HEK293 (cell line): Measurements from ENCODE around the gene CMYA5.

ENCODE experiments used
- CTCF ChIA-PET: fragments of 350-600 bp; formaldehyde crosslinking; extraction: SDS; loops from one replicate; lab custom pipeline; 2021; ENCODE audit warnings: antibody characterized with exemption; lab: Yijun Ruan, JAX
- POLR2A ChIA-PET: fragments of 300-600 bp; formaldehyde crosslinking; extraction: SDS; loops from one replicate; lab custom pipeline; 2020; ENCODE audit warnings: antibody characterized with exemption, inconsistent platforms; lab: Yijun Ruan, JAX
- H3K27ac ChIP-seq: fragments of 200-500 bp; sonication (Bioruptor generic); 2 replicates; pipeline ENCODE4 v1.5.1; 2014; ENCODE audit warnings: low read depth, low read length, control low read depth, inconsistent platforms; ENCODE audit errors: extremely low read depth
- H3K36me3 ChIP-seq, 2 experiments: fragments of 200-500 bp in 1 of 2; sonication (Bioruptor generic) in 1 of 2; 1 replicate in 1 of 2; 2 replicates in 1 of 2; pipeline ENCODE4 v1.5.1; 2014 to 2017; ENCODE audit warnings: inconsistent platforms in 2 of 2, low read length in 2 of 2; ENCODE audit not compliant: control insufficient read depth in 2 of 2, insufficient read depth in 1 of 2
- H3K4me1 ChIP-seq: fragments of 200-500 bp; sonication (Bioruptor generic); 2 replicates; pipeline ENCODE4 v1.5.1; 2014; ENCODE audit warnings: mild to moderate bottlenecking, low read length, inconsistent platforms; ENCODE audit not compliant: control insufficient read depth, insufficient read depth
- H3K4me3 ChIP-seq: 2 replicates; pipeline ENCODE4 v1.5.1; 2011; ENCODE audit warnings: low read depth, mild to moderate bottlenecking, control low read depth, low read length, moderate library complexity
- H3K9me3 ChIP-seq: fragments of 200-500 bp; sonication (Bioruptor generic); 2 replicates; pipeline ENCODE4 v1.5.1; 2014; ENCODE audit warnings: low read depth, low read length, inconsistent platforms; ENCODE audit not compliant: control insufficient read depth, insufficient read depth
- BCL11A ChIP-seq: fragments of 450-650 bp; formaldehyde crosslinking; IDR thresholded peaks from 2 replicates; pipeline ENCODE4 v1.5.1; 2016; ENCODE audit warnings: low read depth, missing biosample characterization, missing genetic modification characterization
- EGR2 ChIP-seq: fragments of 450-650 bp; formaldehyde crosslinking; IDR thresholded peaks from 2 replicates; pipeline ENCODE4 v1.5.1; 2016; ENCODE audit warnings: low read depth, missing biosample characterization, missing genetic modification characterization
- HOXA7 ChIP-seq: sonication (generic); formaldehyde crosslinking; IDR thresholded peaks from 2 replicates; pipeline ENCODE4 v1.8.1; 2022; ENCODE audit warnings: missing genetic modification reagents, borderline replicate concordance
- INSM2 ChIP-seq: fragments of 450-650 bp; formaldehyde crosslinking; IDR thresholded peaks from 2 replicates; pipeline ENCODE4 v1.5.1; 2016; ENCODE audit warnings: missing biosample characterization, missing genetic modification characterization
- MEIS1 ChIP-seq: sonication (generic); formaldehyde crosslinking; IDR thresholded peaks from 2 replicates; pipeline ENCODE4 v1.8.1; 2022; ENCODE audit warnings: missing genetic modification reagents, mild to moderate bottlenecking, borderline replicate concordance
- PATZ1 ChIP-seq: fragments of 450-650 bp; formaldehyde crosslinking; IDR thresholded peaks from 2 replicates; pipeline ENCODE4 v1.5.1; 2016; ENCODE audit warnings: missing biosample characterization, missing genetic modification characterization
- ZBTB21 ChIP-seq: fragments of 450-650 bp; formaldehyde crosslinking; IDR thresholded peaks from 2 replicates; pipeline ENCODE4 v1.5.1; 2017; ENCODE audit warnings: missing biosample characterization, missing genetic modification characterization
- ZBTB26 ChIP-seq: fragments of 450-650 bp; formaldehyde crosslinking; optimal IDR thresholded peaks from 2 replicates; pipeline ENCODE3; 2016; ENCODE audit warnings: missing biosample characterization, mild to moderate bottlenecking, missing genetic modification characterization
- ZBTB7A ChIP-seq: fragments of 450-650 bp; formaldehyde crosslinking; IDR thresholded peaks from 2 replicates; pipeline ENCODE4 v1.5.1; 2016; ENCODE audit warnings: low read depth, missing biosample characterization, missing genetic modification characterization
- ZFHX2 ChIP-seq: fragments of 450-650 bp; formaldehyde crosslinking; conservative IDR thresholded peaks from 2 replicates; pipeline ENCODE4 v1.5.1; 2016; ENCODE audit warnings: missing biosample characterization, missing genetic modification characterization
- ZNF114 ChIP-seq: fragments of 450-650 bp; formaldehyde crosslinking; IDR thresholded peaks from 2 replicates; pipeline ENCODE4 v1.5.0; 2017; ENCODE audit warnings: missing biosample characterization, missing genetic modification characterization
- ZNF155 ChIP-seq: fragments of 450-650 bp; formaldehyde crosslinking; IDR thresholded peaks from 2 replicates; pipeline ENCODE4 v1.5.1; 2016; ENCODE audit warnings: missing biosample characterization, missing genetic modification characterization
- ZNF184 ChIP-seq: fragments of 450-650 bp; IDR thresholded peaks from 2 replicates; pipeline ENCODE4 v1.5.1; 2018; ENCODE audit warnings: missing biosample characterization, mild to moderate bottlenecking, missing genetic modification characterization
- ZNF26 ChIP-seq: fragments of 450-650 bp; formaldehyde crosslinking; IDR thresholded peaks from 2 replicates; pipeline ENCODE4 v1.5.1; 2016; ENCODE audit warnings: missing biosample characterization, missing genetic modification characterization
- ZNF280C ChIP-seq: fragments of 450-650 bp; formaldehyde crosslinking; IDR thresholded peaks from 2 replicates; pipeline ENCODE4 v1.5.1; 2016; ENCODE audit warnings: missing biosample characterization, missing genetic modification characterization
- ZNF302 ChIP-seq: fragments of 450-650 bp; formaldehyde crosslinking; IDR thresholded peaks from 2 replicates; pipeline ENCODE4 v1.5.1; 2016; ENCODE audit warnings: missing biosample characterization, missing genetic modification characterization, low read depth
- ZNF366 ChIP-seq: fragments of 450-650 bp; formaldehyde crosslinking; conservative IDR thresholded peaks from 2 replicates; pipeline ENCODE4 v1.5.1; 2016; ENCODE audit warnings: missing biosample characterization, missing genetic modification characterization
- ZNF391 ChIP-seq: fragments of 450-650 bp; formaldehyde crosslinking; IDR thresholded peaks from 2 replicates; pipeline ENCODE4 v1.5.1; 2016; ENCODE audit warnings: low read depth, missing biosample characterization, missing genetic modification characterization, borderline replicate concordance
- ZNF398 ChIP-seq: fragments of 450-650 bp; formaldehyde crosslinking; IDR thresholded peaks from 2 replicates; pipeline ENCODE4 v1.5.1; 2017; ENCODE audit warnings: missing biosample characterization, missing genetic modification characterization
- ZNF433 ChIP-seq: fragments of 450-650 bp; formaldehyde crosslinking; IDR thresholded peaks from 2 replicates; pipeline ENCODE4 v1.5.1; 2016; ENCODE audit warnings: missing biosample characterization, missing genetic modification characterization, low read depth
- ZNF610 ChIP-seq: fragments of 450-650 bp; formaldehyde crosslinking; IDR thresholded peaks from 2 replicates; pipeline ENCODE4 v1.5.1; 2016; ENCODE audit warnings: missing biosample characterization, missing genetic modification characterization, borderline replicate concordance
- ZNF629 ChIP-seq: fragments of 450-650 bp; formaldehyde crosslinking; IDR thresholded peaks from 2 replicates; pipeline ENCODE4 v1.5.1; 2017; ENCODE audit warnings: missing biosample characterization, missing genetic modification characterization
- ZNF660 ChIP-seq: fragments of 450-650 bp; IDR thresholded peaks from 2 replicates; pipeline ENCODE4 v1.5.1; 2018; ENCODE audit warnings: missing biosample characterization, mild to moderate bottlenecking, missing genetic modification characterization
- ZNF692 ChIP-seq: fragments of 450-650 bp; formaldehyde crosslinking; IDR thresholded peaks from 2 replicates; pipeline ENCODE4 v1.5.1; 2016; ENCODE audit warnings: missing biosample characterization, missing genetic modification characterization
- ZNF837 ChIP-seq: fragments of 450-650 bp; formaldehyde crosslinking; IDR thresholded peaks from 2 replicates; pipeline ENCODE4 v1.5.1; 2016; ENCODE audit warnings: missing biosample characterization, missing genetic modification characterization

CMYA5 gene

GRCh38 chr5:79845448-79846197 is 156.0 kb downstream of the CMYA5 start:
- ChIA-PET POLR2A (no interaction called here), CTCF (interaction anchor here (1.4 kb wide), 1 partner anchor 12 kb away, joined by 5 read pairs; no protein-coding TSS in a partner anchor)
- no peak overlapping the region for H3K4me3 ChIP-seq
- H3K36me3 ChIP-seq: no peaks in the 10 kb centered on the region
- no peak for TF ChIP-seq ZNF837
- 0 out of 2 replicates have a peak, but pooled peaks have one; percentile 46 for TF ChIP-seq INSM2 (tag by site-specific recombination)
- peak; percentile 39 for TF ChIP-seq ZNF366 (tag by site-specific recombination)
- no peak for TF ChIP-seq ZBTB26 (tag by site-specific recombination)
- TF ChIP-seq ZBTB21 (tag by site-specific recombination): peak; percentile 31; the same call in 1 of the 2 replicates
- no peak for TF ChIP-seq ZNF155
- no peak for TF ChIP-seq ZNF280C (tag by site-specific recombination)
- TF ChIP-seq ZNF184 (tag by site-specific recombination): no peak
- TF ChIP-seq ZNF610 (tag by site-specific recombination): no peak
- TF ChIP-seq ZNF26 (tag by site-specific recombination): no peak
- TF ChIP-seq EGR2 (tag by site-specific recombination): peak; percentile 62
- TF ChIP-seq ZNF114 (tag by site-specific recombination): no peak
- TF ChIP-seq BCL11A (tag by site-specific recombination): no peak
- TF ChIP-seq ZFHX2: peak; percentile 81
- peak; percentile 73 for TF ChIP-seq ZNF629 (tag by site-specific recombination)
- TF ChIP-seq MEIS1 (CRISPR knock-in tag): no peak
- TF ChIP-seq ZNF398 (tag by site-specific recombination): 0 out of 2 replicates have a peak, but pooled peaks have one; percentile 23
- TF ChIP-seq PATZ1 (tag by site-specific recombination): peak; percentile 42; the same call in 1 of the 2 replicates
- 0 out of 2 replicates have a peak, but pooled peaks have one; percentile 31 for TF ChIP-seq ZNF692
- no peak for TF ChIP-seq ZBTB7A
- TF ChIP-seq ZNF302: no peak
- no peak for TF ChIP-seq ZNF433 (tag by site-specific recombination)
- TF ChIP-seq HOXA7 (CRISPR knock-in tag): no peak
- no peak for TF ChIP-seq ZNF391 (tag by site-specific recombination)
- TF ChIP-seq ZNF660 (tag by site-specific recombination): 0 out of 2 replicates have a peak, but pooled peaks have one; percentile 22
- no peaks in the 10 kb centered on the region for H3K9me3 ChIP-seq
- no peak overlapping the region for H3K27ac ChIP-seq
- H3K4me1 ChIP-seq: no peaks in the 10 kb centered on the region
